HepG2 (cell line): ENCODE measurements around the gene CFAP221. TPM values are rescaled to one million over a fixed set of nuclear protein-coding genes. Genes with fewer than 3 reads are reported as not detected.

ENCODE experiments used
- MYC ChIP-seq: sonication (generic); formaldehyde crosslinking; IDR thresholded peaks from 2 replicates; pipeline ENCODE4 v1.9.0; 2021; ENCODE audit warnings: missing genetic modification reagents, borderline replicate concordance
- RORA ChIP-seq: sonication (generic); formaldehyde crosslinking; IDR thresholded peaks from 2 replicates; pipeline ENCODE4 v1.5.0; 2020; ENCODE audit warnings: mild to moderate bottlenecking, missing genetic modification reagents, moderate library complexity
- SP4 ChIP-seq: sonication (generic); formaldehyde crosslinking; IDR thresholded peaks from 2 replicates; pipeline ENCODE4 v1.8.1; 2023; ENCODE audit warnings: mild to moderate bottlenecking, missing genetic modification reagents
- TCF7 ChIP-seq: sonication (generic); IDR thresholded peaks from 2 replicates; pipeline ENCODE4 v1.6.1; 2016; ENCODE audit warnings: antibody characterized with exemption, low read depth
- ZNF563 ChIP-seq: sonication (generic); formaldehyde crosslinking; IDR thresholded peaks from 2 replicates; pipeline ENCODE4 v1.8.0; 2022; ENCODE audit warnings: mild to moderate bottlenecking, moderate library complexity, missing genetic modification reagents
- ZNF720 ChIP-seq: sonication (generic); formaldehyde crosslinking; IDR thresholded peaks from 2 replicates; pipeline ENCODE4 v1.4.0; 2020; ENCODE audit warnings: missing genetic modification reagents
- ZNF768 ChIP-seq: sonication (generic); formaldehyde crosslinking; IDR thresholded peaks from 2 replicates; pipeline ENCODE4 v1.4.0; 2020; ENCODE audit warnings: missing genetic modification reagents
- ZNF83 ChIP-seq: sonication (generic); formaldehyde crosslinking; IDR thresholded peaks from 2 replicates; pipeline ENCODE4 v1.4.0; 2020; ENCODE audit warnings: missing genetic modification reagents, mild to moderate bottlenecking, borderline replicate concordance
- polyA plus RNA-seq, 8 experiments: library from polyadenylated mRNA; depleted of rRNA in 3 of 8; stranded (reverse) in 7 of 8; unstranded in 1 of 8; fragments of >200 nt; fragmentation: Illumina TruSeq in 4 of 8; extraction: Trizol in 4 of 8; gene quantifications; 2 replicates each; pipeline versions ENCODE4 v1.2.1 to v1.2.3, GENCODE V29; 2011 to 2016; ENCODE audit warnings: low read depth in 4 of 8, missing spikeins in 1 of 8, mixed read lengths in 1 of 8; ENCODE audit not compliant: insufficient read depth in 1 of 8
- total RNA-seq, 5 experiments: library from RNA; depleted of rRNA; stranded (reverse); fragments of >200 nt; fragmentation: Illumina TruSeq; extraction: Trizol; gene quantifications; 2 replicates each; pipeline ENCODE4 v1.2.3, GENCODE V29; 2016; ENCODE audit warnings: low read depth in 1 of 5
- TF ChIP-seq, protein P1 (sequence below): sonication (generic); formaldehyde crosslinking; conservative IDR thresholded peaks from 2 replicates; pipeline ENCODE4 v1.8.0; 2022; ENCODE audit warnings: missing genetic modification reagents
- TF ChIP-seq, protein P2 (sequence below): sonication (generic); formaldehyde crosslinking; IDR thresholded peaks from 2 replicates; pipeline ENCODE4 v1.4.0; 2020; ENCODE audit warnings: missing genetic modification reagents
- TF ChIP-seq, protein P3 (sequence below): sonication (generic); formaldehyde crosslinking; IDR thresholded peaks from one replicate; pipeline ENCODE4 v1.5.1; 2020; ENCODE audit warnings: mild to moderate bottlenecking, missing genetic modification reagents; ENCODE audit errors: not compliant biosample characterization
- TF ChIP-seq, protein P4 (sequence below): sonication (generic); formaldehyde crosslinking; IDR thresholded peaks from 2 replicates; pipeline ENCODE4 v1.4.0; 2020; ENCODE audit warnings: mild to moderate bottlenecking, missing genetic modification reagents
- TF ChIP-seq, protein P5 (sequence below): sonication (generic); formaldehyde crosslinking; IDR thresholded peaks from 2 replicates; pipeline ENCODE4 v1.8.1; 2023; ENCODE audit warnings: mild to moderate bottlenecking, inconsistent platforms, moderate library complexity, missing genetic modification reagents, borderline replicate concordance
- TF ChIP-seq, protein P6 (sequence below): IDR thresholded peaks from 2 replicates; pipeline ENCODE4 v1.6.1; 2016; ENCODE audit warnings: low read depth, control low read depth

The CFAP221 gene
- total and polyA plus RNA-seq, 2 of the 13 experiments (the other 11 are each of a cell fraction or from before 2014, with no cell fraction given), result not detected

DNA sequence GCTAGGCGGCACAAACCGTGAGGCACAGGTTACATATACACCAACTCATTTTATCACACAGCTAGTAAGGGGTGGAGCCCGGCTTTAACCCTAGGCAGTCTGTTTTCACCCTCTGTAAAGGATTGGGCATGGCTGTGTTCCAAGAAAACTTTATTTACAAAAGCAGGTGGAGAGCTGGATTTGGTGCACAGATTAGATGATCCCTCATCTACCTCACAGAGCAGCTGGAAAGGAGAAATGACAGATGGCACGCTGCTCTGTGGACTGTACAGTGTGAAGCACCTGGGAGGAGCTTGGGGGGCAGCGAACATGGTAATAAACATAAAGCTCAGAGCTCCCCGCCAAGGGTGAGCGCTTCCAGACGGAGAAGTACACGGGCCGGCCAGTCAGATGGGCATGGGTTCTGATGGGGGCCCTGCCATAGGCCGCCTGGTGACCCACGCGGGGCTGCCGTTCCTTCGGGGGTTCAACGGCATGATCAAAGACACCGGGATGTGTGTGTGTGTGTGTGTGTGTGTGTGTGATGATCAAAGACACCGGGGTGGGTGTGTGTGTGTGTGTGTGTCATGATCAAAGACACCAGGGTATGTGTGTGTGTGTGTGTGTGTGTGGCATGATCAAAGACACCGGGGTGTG is 133.9 kb downstream of the CFAP221 start (continued):
- TF ChIP-seq ZNF768 (CRISPR knock-in tag) (no peak), RORA (CRISPR knock-in tag) (no peak), ZNF563 (CRISPR knock-in tag) (no peak), ZNF720 (CRISPR knock-in tag) (no peak), SP4 (CRISPR knock-in tag) (0 out of 2 replicates have a peak, but pooled peaks have one; percentile 15), TCF7 (peak; percentile 97), ZNF83 (CRISPR knock-in tag) (no peak), MYC (CRISPR knock-in tag) (peak; percentile 40; the same call in 1 of the 2 replicates)
- TF ChIP-seq, protein P1, sequence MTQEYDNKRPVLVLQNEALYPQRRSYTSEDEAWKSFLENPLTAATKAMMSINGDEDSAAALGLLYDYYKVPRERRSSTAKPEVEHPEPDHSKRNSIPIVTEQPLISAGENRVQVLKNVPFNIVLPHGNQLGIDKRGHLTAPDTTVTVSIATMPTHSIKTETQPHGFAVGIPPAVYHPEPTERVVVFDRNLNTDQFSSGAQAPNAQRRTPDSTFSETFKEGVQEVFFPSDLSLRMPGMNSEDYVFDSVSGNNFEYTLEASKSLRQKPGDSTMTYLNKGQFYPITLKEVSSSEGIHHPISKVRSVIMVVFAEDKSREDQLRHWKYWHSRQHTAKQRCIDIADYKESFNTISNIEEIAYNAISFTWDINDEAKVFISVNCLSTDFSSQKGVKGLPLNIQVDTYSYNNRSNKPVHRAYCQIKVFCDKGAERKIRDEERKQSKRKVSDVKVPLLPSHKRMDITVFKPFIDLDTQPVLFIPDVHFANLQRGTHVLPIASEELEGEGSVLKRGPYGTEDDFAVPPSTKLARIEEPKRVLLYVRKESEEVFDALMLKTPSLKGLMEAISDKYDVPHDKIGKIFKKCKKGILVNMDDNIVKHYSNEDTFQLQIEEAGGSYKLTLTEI, result no peak
- TF ChIP-seq, protein P2, sequence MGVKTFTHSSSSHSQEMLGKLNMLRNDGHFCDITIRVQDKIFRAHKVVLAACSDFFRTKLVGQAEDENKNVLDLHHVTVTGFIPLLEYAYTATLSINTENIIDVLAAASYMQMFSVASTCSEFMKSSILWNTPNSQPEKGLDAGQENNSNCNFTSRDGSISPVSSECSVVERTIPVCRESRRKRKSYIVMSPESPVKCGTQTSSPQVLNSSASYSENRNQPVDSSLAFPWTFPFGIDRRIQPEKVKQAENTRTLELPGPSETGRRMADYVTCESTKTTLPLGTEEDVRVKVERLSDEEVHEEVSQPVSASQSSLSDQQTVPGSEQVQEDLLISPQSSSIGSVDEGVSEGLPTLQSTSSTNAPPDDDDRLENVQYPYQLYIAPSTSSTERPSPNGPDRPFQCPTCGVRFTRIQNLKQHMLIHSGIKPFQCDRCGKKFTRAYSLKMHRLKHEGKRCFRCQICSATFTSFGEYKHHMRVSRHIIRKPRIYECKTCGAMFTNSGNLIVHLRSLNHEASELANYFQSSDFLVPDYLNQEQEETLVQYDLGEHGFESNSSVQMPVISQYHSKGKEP (CRISPR knock-in tag), result no peak
- TF ChIP-seq, protein P3, sequence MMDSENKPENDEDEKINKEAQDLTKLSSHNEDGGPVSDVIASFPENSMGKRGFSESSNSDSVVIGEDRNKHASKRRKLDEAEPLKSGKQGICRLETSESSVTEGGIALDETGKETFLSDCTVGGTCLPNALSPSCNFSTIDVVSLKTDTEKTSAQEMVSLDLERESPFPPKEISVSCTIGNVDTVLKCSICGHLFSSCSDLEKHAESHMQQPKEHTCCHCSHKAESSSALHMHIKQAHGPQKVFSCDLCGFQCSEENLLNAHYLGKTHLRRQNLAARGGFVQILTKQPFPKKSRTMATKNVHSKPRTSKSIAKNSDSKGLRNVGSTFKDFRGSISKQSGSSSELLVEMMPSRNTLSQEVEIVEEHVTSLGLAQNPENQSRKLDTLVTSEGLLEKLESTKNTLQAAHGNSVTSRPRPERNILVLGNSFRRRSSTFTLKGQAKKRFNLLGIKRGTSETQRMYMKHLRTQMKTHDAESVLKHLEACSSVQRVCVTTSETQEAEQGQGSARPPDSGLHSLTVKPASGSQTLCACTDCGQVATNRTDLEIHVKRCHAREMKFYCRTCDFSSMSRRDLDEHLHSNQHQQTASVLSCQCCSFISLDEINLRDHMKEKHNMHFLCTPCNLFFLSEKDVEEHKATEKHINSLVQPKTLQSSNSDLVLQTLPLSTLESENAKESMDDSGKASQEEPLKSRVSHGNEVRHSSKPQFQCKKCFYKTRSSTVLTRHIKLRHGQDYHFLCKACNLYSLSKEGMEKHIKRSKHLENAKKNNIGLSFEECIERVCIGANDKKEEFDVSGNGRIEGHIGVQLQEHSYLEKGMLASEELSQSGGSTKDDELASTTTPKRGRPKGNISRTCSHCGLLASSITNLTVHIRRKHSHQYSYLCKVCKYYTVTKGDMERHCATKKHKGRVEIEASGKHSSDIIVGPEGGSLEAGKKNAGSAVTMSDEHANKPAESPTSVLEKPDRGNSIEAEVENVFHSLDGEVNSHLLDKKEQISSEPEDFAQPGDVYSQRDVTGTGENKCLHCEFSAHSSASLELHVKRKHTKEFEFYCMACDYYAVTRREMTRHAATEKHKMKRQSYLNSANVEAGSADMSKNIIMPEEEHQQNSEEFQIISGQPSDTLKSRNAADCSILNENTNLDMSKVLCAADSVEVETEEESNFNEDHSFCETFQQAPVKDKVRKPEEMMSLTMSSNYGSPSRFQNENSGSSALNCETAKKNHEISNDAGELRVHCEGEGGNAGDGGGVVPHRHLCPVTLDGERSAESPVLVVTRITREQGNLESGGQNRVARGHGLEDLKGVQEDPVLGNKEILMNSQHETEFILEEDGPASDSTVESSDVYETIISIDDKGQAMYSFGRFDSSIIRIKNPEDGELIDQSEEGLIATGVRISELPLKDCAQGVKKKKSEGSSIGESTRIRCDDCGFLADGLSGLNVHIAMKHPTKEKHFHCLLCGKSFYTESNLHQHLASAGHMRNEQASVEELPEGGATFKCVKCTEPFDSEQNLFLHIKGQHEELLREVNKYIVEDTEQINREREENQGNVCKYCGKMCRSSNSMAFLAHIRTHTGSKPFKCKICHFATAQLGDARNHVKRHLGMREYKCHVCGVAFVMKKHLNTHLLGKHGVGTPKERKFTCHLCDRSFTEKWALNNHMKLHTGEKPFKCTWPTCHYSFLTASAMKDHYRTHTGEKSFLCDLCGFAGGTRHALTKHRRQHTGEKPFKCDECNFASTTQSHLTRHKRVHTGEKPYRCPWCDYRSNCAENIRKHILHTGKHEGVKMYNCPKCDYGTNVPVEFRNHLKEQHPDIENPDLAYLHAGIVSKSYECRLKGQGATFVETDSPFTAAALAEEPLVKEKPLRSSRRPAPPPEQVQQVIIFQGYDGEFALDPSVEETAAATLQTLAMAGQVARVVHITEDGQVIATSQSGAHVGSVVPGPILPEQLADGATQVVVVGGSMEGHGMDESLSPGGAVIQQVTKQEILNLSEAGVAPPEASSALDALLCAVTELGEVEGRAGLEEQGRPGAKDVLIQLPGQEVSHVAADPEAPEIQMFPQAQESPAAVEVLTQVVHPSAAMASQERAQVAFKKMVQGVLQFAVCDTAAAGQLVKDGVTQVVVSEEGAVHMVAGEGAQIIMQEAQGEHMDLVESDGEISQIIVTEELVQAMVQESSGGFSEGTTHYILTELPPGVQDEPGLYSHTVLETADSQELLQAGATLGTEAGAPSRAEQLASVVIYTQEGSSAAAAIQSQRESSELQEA (CRISPR knock-in tag), result no peak
- TF ChIP-seq, protein P4, sequence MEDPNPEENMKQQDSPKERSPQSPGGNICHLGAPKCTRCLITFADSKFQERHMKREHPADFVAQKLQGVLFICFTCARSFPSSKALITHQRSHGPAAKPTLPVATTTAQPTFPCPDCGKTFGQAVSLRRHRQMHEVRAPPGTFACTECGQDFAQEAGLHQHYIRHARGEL (CRISPR knock-in tag), result no peak
- TF ChIP-seq, protein P5, sequence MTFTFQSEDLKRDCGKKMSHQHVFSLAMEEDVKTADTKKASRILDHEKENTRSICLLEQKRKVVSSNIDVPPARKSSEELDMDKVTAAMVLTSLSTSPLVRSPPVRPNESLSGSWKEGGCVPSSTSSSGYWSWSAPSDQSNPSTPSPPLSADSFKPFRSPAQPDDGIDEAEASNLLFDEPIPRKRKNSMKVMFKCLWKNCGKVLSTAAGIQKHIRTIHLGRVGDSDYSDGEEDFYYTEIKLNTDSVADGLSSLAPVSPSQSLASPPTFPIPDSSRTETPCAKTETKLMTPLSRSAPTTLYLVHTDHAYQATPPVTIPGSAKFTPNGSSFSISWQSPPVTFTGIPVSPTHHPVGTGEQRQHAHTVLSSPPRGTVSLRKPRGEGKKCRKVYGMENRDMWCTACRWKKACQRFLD (CRISPR knock-in tag), result no peak
- TF ChIP-seq, protein P6, sequence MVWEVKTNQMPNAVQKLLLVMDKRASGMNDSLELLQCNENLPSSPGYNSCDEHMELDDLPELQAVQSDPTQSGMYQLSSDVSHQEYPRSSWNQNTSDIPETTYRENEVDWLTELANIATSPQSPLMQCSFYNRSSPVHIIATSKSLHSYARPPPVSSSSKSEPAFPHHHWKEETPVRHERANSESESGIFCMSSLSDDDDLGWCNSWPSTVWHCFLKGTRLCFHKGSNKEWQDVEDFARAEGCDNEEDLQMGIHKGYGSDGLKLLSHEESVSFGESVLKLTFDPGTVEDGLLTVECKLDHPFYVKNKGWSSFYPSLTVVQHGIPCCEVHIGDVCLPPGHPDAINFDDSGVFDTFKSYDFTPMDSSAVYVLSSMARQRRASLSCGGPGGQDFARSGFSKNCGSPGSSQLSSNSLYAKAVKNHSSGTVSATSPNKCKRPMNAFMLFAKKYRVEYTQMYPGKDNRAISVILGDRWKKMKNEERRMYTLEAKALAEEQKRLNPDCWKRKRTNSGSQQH, result no peak
